Body of pancreas (tissue), 4 donors: ENCODE measurements around the gene LRG1. TPM values are rescaled to one million over a fixed set of nuclear protein-coding genes. Genes with fewer than 3 reads are reported as not detected.

ENCODE experiments used
- ATAC-seq: fragments of 150-250 bp; one replicate; pipeline ENCODE4 v1.9.1; 2016
- DNase-seq, 4 donors: peaks; one replicate each; pipeline ENCODE4 v3.0.0-alpha.2; 2019
- H3K27ac ChIP-seq, 4 donors: fragments of 200-600 bp; sonication (generic); 1 replicate in 3 of 4; 2 replicates in 1 of 4; pipeline versions ENCODE4 v1.5.1 to v1.6.1; 2016 to 2019; ENCODE audit warnings: mild to moderate bottlenecking in 1 of 4, mixed read lengths in 1 of 4, moderate library complexity in 1 of 4
- H3K27me3 ChIP-seq, 2 donors: fragments of 200-600 bp; sonication (generic); one replicate each; pipeline ENCODE4 v1.6.0; 2016; ENCODE audit warnings: mild to moderate bottlenecking in 1 of 2
- H3K36me3 ChIP-seq, 2 donors: fragments of 200-600 bp; sonication (generic); replicated peaks in 1 of 2; 2 replicates each; pipeline ENCODE4 v1.5.1; 2016; ENCODE audit warnings: low read depth in 2 of 2; ENCODE audit not compliant: insufficient read depth in 1 of 2
- H3K4me1 ChIP-seq: fragments of 200-600 bp; sonication (generic); one replicate; pipeline ENCODE4 v1.6.0; 2016
- H3K4me3 ChIP-seq, 2 donors: fragments of 200-600 bp; sonication (generic); 1 replicate in 1 of 2; 2 replicates in 1 of 2; pipeline ENCODE4 v1.5.1; 2016 to 2019
- H3K9me3 ChIP-seq, 3 donors: fragments of 200-600 bp; sonication (generic); 1 replicate in 2 of 3; 2 replicates in 1 of 3; pipeline ENCODE4 v1.5.1; 2016
- CTCF ChIP-seq, 7 experiments: fragments of 450-650 bp in 4 of 7; fragments of 200-600 bp in 3 of 7; sonication (generic) in 3 of 7; IDR thresholded peaks; one replicate each; pipeline ENCODE4 v1.5.1; 2016 to 2019; ENCODE audit warnings: antibody characterized with exemption in 7 of 7
- POLR2A ChIP-seq, 3 donors: fragments of 450-650 bp; IDR thresholded peaks; one replicate each; pipeline ENCODE4 v1.6.1; 2016; ENCODE audit warnings: antibody characterized with exemption in 3 of 3, mild to moderate bottlenecking in 2 of 3
- WGBS, 2 donors: methylation state at CpG; one replicate each; pipeline ENCODE4 v1.1.5; 2017; 5-methylcytosine and 5-hydroxymethylcytosine counted together
- intact Hi-C: fragments of 100-400 bp; cut with DNase I; formaldehyde crosslinking; loops from one replicate; pipeline ENCODE4 v1.15.1; 2023
- total RNA-seq, 2 donors: library from RNA; depleted of rRNA; stranded (reverse); fragments of >200 nt; gene quantifications; one replicate each; pipeline ENCODE4 v1.1.0, GENCODE V29; 2016

LRG1 gene
- total RNA-seq, 2 donors from 2014 or later = 8.8 to 21.1 TPM

DNA sequence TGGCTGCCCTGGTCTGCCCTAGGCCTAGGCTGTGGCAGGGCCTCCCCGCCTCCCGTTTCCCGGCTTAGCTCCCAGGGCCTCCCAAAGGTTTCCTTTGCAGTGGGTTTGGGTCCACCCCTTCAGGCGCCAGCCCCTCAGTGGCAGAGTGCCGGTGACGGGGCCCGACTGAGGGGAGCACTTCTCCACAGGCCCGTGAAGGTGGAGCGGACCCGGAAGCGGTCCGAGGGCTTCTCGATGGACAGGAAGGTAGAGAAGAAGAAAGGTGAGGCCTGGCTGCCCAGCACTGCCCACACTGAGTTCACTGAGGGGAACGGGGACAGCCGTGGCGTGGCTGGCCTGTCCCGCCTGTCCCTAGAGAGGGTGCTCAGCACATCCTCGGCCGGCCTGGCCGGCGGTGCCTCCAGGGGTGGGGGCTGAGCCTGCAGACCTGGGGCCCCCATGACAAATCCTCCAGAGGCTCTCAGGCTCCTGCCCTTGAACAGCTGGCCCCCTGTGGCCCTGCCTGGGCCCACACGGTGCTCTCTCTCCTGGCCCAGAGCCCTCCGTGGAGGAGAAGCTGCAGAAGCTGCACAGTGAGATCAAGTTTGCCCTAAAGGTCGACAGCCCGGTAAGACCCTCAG lies 42.0 kb downstream of the LRG1 start:
- DNase-seq (no peak), ATAC-seq (no peak)
- intact Hi-C loops = no loop called here
- Histone ChIP-seq H3K4me3 (no peak overlapping the region), H3K36me3 (peaks cover 9 to 14% of the 10 kb centered on the region in 2 donors), H3K4me1 (no peaks in the 10 kb centered on the region), H3K9me3 (no peaks in the 10 kb centered on the region), H3K27ac (no peak overlapping the region), H3K27me3 (no peaks in the 10 kb centered on the region)
- TF ChIP-seq POLR2A (IDR thresholded peaks at IDR 0.05) (no peak), CTCF (IDR thresholded peaks at IDR 0.05) (no peak)
- WGBS, 2 donors = 90 to 97% methylated on average over 17 to 22 of the region's 25 CpGs

GRCh38 chr19:4496304-4496703 lies 43.5 kb downstream of the LRG1 start:
- H3K9me3 ChIP-seq = no peaks in the 10 kb centered on the region
- no peaks in the 10 kb centered on the region for H3K27me3 ChIP-seq
- DNase-seq (no peak), ATAC-seq (no peak)
- no peak overlapping the region for H3K27ac ChIP-seq
- no peak overlapping the region for H3K4me3 ChIP-seq
- no peaks in the 10 kb centered on the region for H3K4me1 ChIP-seq
- TF ChIP-seq CTCF (IDR thresholded peaks at IDR 0.05) = no peak
- no peak for TF ChIP-seq POLR2A (IDR thresholded peaks at IDR 0.05)
- intact Hi-C loops = no loop called here
- peaks cover 9 to 12% of the 10 kb centered on the region in 2 donors for H3K36me3 ChIP-seq
- 87 to 91% methylated on average over 7 to 18 of the region's 18 CpGs for WGBS, 2 donors

- intact Hi-C loops = no loop called here
- H3K4me1 ChIP-seq = no peaks in the 10 kb centered on the region
- no peaks in the 10 kb centered on the region for H3K9me3 ChIP-seq
- no peak for ATAC-seq
- peaks cover 9 to 12% of the 10 kb centered on the region in 2 donors for H3K36me3 ChIP-seq
- no peak overlapping the region for H3K4me3 ChIP-seq
- TF ChIP-seq CTCF (IDR thresholded peaks at IDR 0.05) = peak in 3 of 7 experiments; percentile 7 to 24 (median 14)
- TF ChIP-seq POLR2A (IDR thresholded peaks at IDR 0.05) = no peak
- H3K27me3 ChIP-seq = no peaks in the 10 kb centered on the region
- H3K27ac ChIP-seq = no peak overlapping the region
- 82 to 93% methylated on average over 8 to 12 of the region's 12 CpGs for WGBS, 2 donors
- peak in 1 of 4 donors; percentile 21 for DNase-seq
Observed at GRCh38 chr19:4495471-4495870, 44.4 kb downstream of the LRG1 start.

DNA sequence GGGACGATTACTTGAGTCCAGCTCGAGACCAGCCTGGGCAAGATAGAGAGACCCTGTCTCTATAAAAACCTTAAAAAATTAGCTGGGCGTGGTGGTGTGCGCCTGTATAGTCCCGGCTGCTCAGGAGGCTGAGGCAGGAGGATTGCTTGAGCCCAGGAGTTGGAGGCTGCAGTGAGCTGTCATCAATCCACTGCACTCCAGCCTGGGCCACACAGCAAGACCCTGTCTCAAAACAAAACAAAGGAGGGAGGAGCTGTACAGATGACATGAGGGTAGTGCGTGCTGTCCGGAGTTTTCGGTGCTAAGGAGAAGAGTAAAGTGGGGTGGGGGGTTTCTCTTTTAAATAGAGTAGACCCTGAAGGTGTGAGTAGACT lies 45.2 kb downstream of the LRG1 start:
- WGBS, 2 donors = 95% methylated on average over 8 of the region's 8 CpGs
- no peaks in the 10 kb centered on the region for H3K9me3 ChIP-seq
- ATAC-seq = no peak

More for the DNA sequence above, 45.2 kb downstream of the LRG1 start:
- DNase-seq = no peak
- Histone ChIP-seq H3K27me3 (no peaks in the 10 kb centered on the region), H3K4me1 (no peaks in the 10 kb centered on the region), H3K27ac (no peak overlapping the region), H3K4me3 (no peak overlapping the region), H3K36me3 (peaks cover 9 to 12% of the 10 kb centered on the region in 2 donors)
- intact Hi-C loops = no loop called here
- TF ChIP-seq CTCF (IDR thresholded peaks at IDR 0.05) (no peak), POLR2A (IDR thresholded peaks at IDR 0.05) (no peak)
